ENCODE results near the gene TUBB6.

Gene TUBB6

DNA sequence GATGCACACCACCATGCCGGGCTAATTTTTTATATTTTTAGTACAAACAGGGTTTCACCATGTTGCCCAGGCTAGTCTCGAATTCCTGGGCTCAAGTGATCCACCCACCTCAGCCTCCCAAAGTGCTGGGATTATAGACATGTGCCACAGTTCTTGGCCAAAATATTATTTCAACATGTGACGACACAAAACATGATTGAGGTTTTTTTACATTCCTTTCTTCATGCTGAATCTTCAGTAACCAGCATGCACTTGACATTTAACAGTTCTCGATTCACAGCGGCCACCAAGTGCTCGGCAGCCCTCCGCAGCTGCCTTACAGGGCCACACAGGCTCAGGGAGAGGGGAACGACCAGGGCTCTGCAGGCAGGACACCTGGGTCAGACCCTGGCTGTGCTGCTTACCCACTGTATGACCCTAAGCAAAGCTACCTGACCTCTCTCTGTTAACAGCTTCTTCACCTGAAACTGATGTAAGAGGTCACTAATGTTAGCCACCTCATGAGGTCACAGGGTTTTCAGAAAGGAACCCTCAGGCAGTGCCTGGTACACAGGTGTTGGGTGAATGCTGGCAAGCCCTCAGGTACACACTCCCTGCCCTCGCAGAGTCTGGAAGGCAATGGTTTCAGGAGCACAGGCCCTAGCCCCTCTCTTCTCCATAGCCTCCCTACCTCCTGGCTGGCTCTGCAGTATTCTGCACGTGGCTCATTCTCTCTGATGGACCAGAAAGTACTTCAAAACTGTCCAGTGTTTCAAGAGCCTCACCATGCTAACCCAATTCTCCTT lies 25.7 kb downstream of the TUBB6 start:
- peak overlapping the region; percentile 21 for H3K27ac ChIP-seq (ENCODE audit: low read depth, low read length)

DNA sequence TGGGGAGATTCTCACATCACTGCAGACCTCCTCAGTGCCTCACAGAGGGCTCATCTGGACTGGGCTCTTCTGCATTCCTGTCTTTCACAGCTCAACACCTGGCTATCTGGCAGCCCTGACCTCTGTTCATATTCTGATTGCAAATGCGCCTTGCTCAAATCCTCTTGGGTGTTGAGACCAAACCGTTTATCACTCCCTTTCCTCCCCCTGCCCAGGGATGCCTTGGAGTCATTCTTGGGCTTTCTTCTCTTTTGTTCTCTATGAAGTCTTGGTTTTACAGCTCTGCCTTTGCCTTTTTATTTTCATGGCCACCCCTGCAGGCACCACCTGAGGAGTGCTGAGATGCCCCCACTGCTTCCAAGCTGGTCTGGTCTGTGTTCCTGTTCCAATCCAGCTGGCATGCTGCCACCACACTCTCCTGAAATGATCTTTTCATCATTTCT lies 26.3 kb downstream of the TUBB6 start:
- Histone ChIP-seq H3K27me3 (ENCODE audit: control insufficient read depth in 1 of 2, insufficient read depth in 2 of 2, low read length in 2 of 2) (no peaks in the 10 kb centered on the region), H3K4me3 (ENCODE audit: low read depth in 1 of 2, low read length in 2 of 2) (no peak overlapping the region), H3K9me3 (ENCODE audit: low read length) (no peaks in the 10 kb centered on the region), H3K9ac (ENCODE audit: low read length) (no peak overlapping the region), H3K4me1 (ENCODE audit: insufficient read depth, low read length) (peaks cover 28% of the 10 kb centered on the region), H3K27ac (ENCODE audit: low read depth, low read length) (peak overlapping the region; percentile 36), H3K36me3 (ENCODE audit: insufficient read depth, low read length) (peaks cover 17% of the 10 kb centered on the region)

More for the DNA sequence above, 25.7 kb downstream of the TUBB6 start:
- Histone ChIP-seq H3K9ac (ENCODE audit: low read length) (no peak overlapping the region), H3K4me1 (ENCODE audit: insufficient read depth, low read length) (peaks cover 28% of the 10 kb centered on the region), H3K4me3 (ENCODE audit: low read depth in 1 of 2, low read length in 2 of 2) (no peak overlapping the region), H3K9me3 (ENCODE audit: low read length) (no peaks in the 10 kb centered on the region), H3K27me3 (ENCODE audit: control insufficient read depth in 1 of 2, insufficient read depth in 2 of 2, low read length in 2 of 2) (no peaks in the 10 kb centered on the region), H3K36me3 (ENCODE audit: insufficient read depth, low read length) (peaks cover 23% of the 10 kb centered on the region)

DNA sequence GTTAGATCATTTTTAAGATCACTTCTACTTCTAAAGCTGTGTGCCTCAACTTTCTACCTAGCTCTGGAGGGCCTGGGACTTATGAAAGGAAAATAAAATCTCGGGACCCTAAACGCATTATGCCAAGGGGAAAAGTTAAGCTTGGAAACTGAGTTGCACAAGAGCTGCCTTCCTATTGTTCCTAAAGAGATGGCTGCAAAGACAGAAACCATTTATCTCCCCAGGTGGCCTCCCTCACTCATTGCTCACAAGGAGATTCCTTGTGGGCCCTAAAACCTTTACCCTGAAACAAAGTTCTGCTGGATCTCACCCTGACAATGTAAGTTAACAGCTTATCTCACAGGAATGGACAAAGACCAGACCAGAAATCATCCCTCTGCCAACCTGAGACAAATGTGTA lies 26.8 kb downstream of the TUBB6 start:
- no peaks in the 10 kb centered on the region for H3K27me3 ChIP-seq (ENCODE audit: control insufficient read depth in 1 of 2, insufficient read depth in 2 of 2, low read length in 2 of 2)
- peak overlapping the region; percentile 45 for H3K27ac ChIP-seq (ENCODE audit: low read depth, low read length)
- no peaks in the 10 kb centered on the region for H3K9me3 ChIP-seq (ENCODE audit: low read length)
- H3K4me3 ChIP-seq (ENCODE audit: low read depth in 1 of 2, low read length in 2 of 2): no peak overlapping the region
- H3K36me3 ChIP-seq (ENCODE audit: insufficient read depth, low read length): peaks cover 14% of the 10 kb centered on the region
- H3K9ac ChIP-seq (ENCODE audit: low read length): no peak overlapping the region
- peaks cover 28% of the 10 kb centered on the region for H3K4me1 ChIP-seq (ENCODE audit: insufficient read depth, low read length)

DNA sequence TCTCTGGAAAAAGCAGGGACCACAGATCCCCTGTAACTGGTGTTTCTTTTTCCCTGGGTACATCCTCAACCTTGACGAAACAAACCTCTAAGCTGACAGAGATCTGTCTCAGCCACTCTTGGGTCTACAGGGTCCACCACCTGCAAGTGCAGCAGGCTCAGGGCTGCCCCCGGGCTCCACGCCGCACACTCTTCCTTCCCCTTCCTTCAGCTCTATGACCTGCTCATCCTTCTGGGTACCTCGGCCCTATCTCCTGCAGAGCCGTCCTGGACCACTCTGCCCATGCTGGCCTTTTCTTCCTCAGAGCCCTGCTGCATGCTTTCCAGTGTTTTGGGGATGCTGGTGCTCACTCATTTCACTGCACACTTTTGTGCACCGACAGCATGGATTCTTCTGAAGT lies 27.5 kb downstream of the TUBB6 start:
- no peak overlapping the region for H3K4me3 ChIP-seq (ENCODE audit: low read depth in 1 of 2, low read length in 2 of 2)
- H3K4me1 ChIP-seq (ENCODE audit: insufficient read depth, low read length): peaks cover 28% of the 10 kb centered on the region
- H3K27ac ChIP-seq (ENCODE audit: low read depth, low read length): peak overlapping the region; percentile 45
- H3K27me3 ChIP-seq (ENCODE audit: control insufficient read depth in 1 of 2, insufficient read depth in 2 of 2, low read length in 2 of 2): no peaks in the 10 kb centered on the region
- H3K9ac ChIP-seq (ENCODE audit: low read length): no peak overlapping the region
- no peaks in the 10 kb centered on the region for H3K9me3 ChIP-seq (ENCODE audit: low read length)
- H3K36me3 ChIP-seq (ENCODE audit: insufficient read depth, low read length): peaks cover 14% of the 10 kb centered on the region

DNA sequence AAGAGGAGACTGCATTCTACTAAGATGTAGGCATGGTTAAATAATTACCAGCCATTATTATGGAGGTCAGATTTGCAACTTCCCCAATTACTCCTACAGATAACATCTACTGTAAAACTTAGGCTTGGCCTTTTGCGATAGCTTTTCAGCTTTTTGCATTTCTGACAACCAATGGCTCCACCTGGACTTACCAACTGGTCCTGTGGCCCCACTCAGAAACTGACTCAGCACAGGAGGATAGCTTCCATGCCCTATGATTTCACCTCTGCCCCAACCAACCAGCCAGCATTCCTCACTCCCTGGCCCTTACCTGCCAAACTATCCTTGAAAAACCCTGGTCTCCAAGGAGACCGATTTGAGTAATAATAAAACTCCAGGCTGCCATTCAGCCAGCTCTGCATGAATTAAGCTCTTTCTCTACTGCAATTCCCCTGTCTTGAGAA lies 28.2 kb downstream of the TUBB6 start:
- peaks cover 20% of the 10 kb centered on the region for H3K36me3 ChIP-seq (ENCODE audit: insufficient read depth, low read length)
- H3K27ac ChIP-seq (ENCODE audit: low read depth, low read length): no peak overlapping the region
- H3K4me1 ChIP-seq (ENCODE audit: insufficient read depth, low read length): peaks cover 28% of the 10 kb centered on the region
- H3K9me3 ChIP-seq (ENCODE audit: low read length): no peaks in the 10 kb centered on the region
- no peaks in the 10 kb centered on the region for H3K27me3 ChIP-seq (ENCODE audit: control insufficient read depth in 1 of 2, insufficient read depth in 2 of 2, low read length in 2 of 2)
- no peak overlapping the region for H3K9ac ChIP-seq (ENCODE audit: low read length)
- no peak overlapping the region for H3K4me3 ChIP-seq (ENCODE audit: low read depth in 1 of 2, low read length in 2 of 2)

DNA sequence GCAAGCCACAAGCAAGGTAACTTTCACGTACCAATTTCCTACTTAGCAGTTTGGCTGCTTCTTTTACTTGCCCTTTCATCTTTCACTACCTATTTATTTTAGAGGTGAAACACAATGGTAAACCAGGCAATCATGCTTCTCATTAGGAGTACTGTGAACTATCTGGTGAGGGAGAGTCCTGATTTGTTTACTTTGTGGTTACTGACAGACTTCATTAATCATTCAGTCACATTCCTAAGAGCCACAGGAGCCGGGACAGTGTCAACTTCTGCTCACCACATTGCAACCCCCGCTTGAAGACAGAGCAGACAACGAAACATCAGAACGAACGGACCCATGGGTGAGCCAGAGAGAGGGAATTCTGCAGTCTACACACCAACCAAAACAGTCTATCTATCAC lies 28.8 kb downstream of the TUBB6 start:
- Histone ChIP-seq H3K27ac (ENCODE audit: low read depth, low read length) (no peak overlapping the region), H3K27me3 (ENCODE audit: control insufficient read depth in 1 of 2, insufficient read depth in 2 of 2, low read length in 2 of 2) (no peaks in the 10 kb centered on the region), H3K9me3 (ENCODE audit: low read length) (no peaks in the 10 kb centered on the region), H3K36me3 (ENCODE audit: insufficient read depth, low read length) (peaks cover 24% of the 10 kb centered on the region), H3K9ac (ENCODE audit: low read length) (no peak overlapping the region), H3K4me3 (ENCODE audit: low read depth in 1 of 2, low read length in 2 of 2) (no peak overlapping the region), H3K4me1 (ENCODE audit: insufficient read depth, low read length) (peaks cover 28% of the 10 kb centered on the region)

DNA sequence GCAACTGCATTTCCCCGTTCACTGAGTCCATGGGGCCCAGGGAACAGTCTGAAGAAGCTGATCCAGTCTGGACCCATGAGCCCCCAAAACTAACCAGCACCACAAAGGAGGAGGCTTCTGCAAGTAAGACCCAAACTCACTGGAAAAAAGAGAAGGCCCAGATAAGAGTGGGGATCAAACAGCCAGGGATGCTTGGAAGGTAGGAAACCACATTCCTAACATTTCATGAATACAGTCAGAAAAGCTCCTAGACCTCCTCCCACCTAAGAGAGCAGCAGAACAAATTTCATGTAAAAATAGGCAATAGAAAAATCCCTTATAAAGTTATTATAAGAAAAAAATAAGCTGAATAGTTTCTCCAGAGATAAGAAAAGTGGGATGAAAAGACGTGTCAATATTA lies 30.3 kb downstream of the TUBB6 start:
- Histone ChIP-seq H3K36me3 (ENCODE audit: insufficient read depth, low read length) (peaks cover 39% of the 10 kb centered on the region), H3K4me1 (ENCODE audit: insufficient read depth, low read length) (peaks cover 28% of the 10 kb centered on the region), H3K27ac (ENCODE audit: low read depth, low read length) (no peak overlapping the region), H3K9ac (ENCODE audit: low read length) (no peak overlapping the region), H3K9me3 (ENCODE audit: low read length) (no peaks in the 10 kb centered on the region), H3K4me3 (ENCODE audit: low read depth in 1 of 2, low read length in 2 of 2) (no peak overlapping the region), H3K27me3 (ENCODE audit: control insufficient read depth in 1 of 2, insufficient read depth in 2 of 2, low read length in 2 of 2) (no peaks in the 10 kb centered on the region)

DNA sequence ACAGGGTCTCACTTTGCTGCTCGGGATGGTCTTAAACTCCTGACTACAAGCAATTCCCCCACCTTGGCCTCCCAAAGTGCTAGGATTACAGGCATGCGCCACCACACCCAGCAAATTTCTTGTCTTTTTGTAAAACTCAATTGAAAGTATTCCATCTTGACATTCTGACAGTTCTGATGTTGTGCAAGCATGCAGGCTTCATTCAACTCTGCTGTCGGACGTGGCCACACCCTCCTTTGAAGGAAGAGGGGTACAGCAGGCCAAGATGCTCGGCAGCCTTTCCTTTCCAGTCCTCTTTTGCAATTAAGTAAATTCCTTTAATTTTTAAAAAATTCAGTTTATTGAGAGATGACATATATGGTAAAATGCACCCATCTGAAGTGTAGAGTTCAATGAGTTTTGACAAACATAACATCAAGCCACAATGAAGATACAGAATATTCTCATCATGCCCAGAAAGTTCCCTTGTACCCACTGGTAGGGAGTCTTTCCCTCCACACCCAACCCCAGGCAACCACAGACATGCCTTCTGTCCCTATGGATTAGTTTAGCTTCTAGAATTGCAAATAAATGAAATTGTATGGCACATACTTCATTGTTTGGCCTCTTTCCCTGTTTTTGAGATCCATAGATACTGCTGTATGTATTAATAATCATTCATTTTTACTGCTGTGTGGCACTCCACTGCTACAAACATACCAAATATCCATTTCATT lies 33.1 kb downstream of the TUBB6 start:
- H3K4me3 ChIP-seq (ENCODE audit: low read depth in 1 of 2, low read length in 2 of 2): no peak overlapping the region
- H3K36me3 ChIP-seq (ENCODE audit: insufficient read depth, low read length): peaks cover 53% of the 10 kb centered on the region

DNA sequence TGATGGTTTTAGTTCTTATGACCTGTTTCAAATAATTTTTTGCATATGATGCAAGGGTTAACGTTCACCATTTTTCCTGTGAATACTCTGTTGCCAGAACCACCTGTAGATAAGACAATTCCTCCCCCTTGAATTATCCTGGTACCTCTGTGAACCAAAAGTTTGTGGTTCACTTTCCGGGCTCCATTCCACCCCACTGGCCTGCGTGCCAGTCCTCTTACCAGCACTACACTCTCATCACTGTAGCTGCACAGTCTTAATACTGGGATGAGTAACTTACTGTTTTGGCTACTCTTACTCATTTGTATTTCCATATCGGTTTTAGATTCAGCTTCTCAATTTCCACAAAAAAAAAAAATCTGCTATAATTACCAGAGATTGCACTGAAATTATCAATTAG lies 34.6 kb downstream of the TUBB6 start:
- Histone ChIP-seq H3K9me3 (ENCODE audit: low read length) (no peaks in the 10 kb centered on the region), H3K9ac (ENCODE audit: low read length) (no peak overlapping the region), H3K4me1 (ENCODE audit: insufficient read depth, low read length) (no peaks in the 10 kb centered on the region), H3K27ac (ENCODE audit: low read depth, low read length) (no peak overlapping the region), H3K4me3 (ENCODE audit: low read depth in 1 of 2, low read length in 2 of 2) (no peak overlapping the region), H3K27me3 (ENCODE audit: control insufficient read depth in 1 of 2, insufficient read depth in 2 of 2, low read length in 2 of 2) (no peaks in the 10 kb centered on the region), H3K36me3 (ENCODE audit: insufficient read depth, low read length) (peaks cover 64% of the 10 kb centered on the region)

More for the DNA sequence above, 33.1 kb downstream of the TUBB6 start:
- no peak overlapping the region for H3K9ac ChIP-seq (ENCODE audit: low read length)
- H3K27ac ChIP-seq (ENCODE audit: low read depth, low read length): no peak overlapping the region
- H3K4me1 ChIP-seq (ENCODE audit: insufficient read depth, low read length): peaks cover 4% of the 10 kb centered on the region
- no peaks in the 10 kb centered on the region for H3K9me3 ChIP-seq (ENCODE audit: low read length)
- no peaks in the 10 kb centered on the region for H3K27me3 ChIP-seq (ENCODE audit: control insufficient read depth in 1 of 2, insufficient read depth in 2 of 2, low read length in 2 of 2)

DNA sequence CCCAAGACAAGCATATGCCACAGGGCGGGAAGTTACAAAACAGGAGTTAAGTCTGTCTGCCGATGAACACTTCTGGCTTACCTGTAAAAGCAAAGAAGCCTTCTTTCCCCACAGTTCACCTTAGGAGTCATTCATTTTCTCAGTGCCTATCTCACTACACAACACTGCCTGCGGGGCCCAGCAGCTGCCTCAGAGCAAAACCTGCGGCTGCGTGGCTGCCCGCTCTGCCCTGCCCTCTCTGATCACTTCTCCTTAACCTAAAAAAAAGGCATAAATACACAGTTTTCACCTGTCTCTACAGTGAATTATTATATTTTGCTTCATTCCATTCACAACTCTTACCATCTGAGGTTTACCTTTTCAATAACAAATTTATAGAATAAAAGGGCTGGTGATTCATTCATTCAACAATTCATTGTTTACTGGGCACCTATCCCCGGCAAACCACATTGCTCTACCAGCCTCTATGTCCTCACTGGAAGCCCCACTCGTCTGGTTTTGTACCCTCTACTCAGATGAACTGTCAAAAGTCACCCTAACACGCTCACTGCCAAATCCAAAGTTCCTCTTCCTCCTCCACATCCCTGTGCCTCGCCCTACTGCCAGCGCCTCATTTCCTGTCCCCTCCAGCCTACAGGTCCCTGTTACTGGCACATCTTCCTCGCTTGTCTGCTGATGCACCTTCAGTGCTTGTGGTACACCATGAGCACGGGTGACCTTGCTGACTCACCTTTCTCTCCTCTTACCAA lies 37.6 kb downstream of the TUBB6 start:
- Histone ChIP-seq H3K27ac (ENCODE audit: low read depth, low read length) (no peak overlapping the region), H3K4me1 (ENCODE audit: insufficient read depth, low read length) (no peaks in the 10 kb centered on the region), H3K27me3 (ENCODE audit: control insufficient read depth in 1 of 2, insufficient read depth in 2 of 2, low read length in 2 of 2) (no peaks in the 10 kb centered on the region), H3K9me3 (ENCODE audit: low read length) (no peaks in the 10 kb centered on the region), H3K9ac (ENCODE audit: low read length) (no peak overlapping the region), H3K36me3 (ENCODE audit: insufficient read depth, low read length) (peaks cover 84% of the 10 kb centered on the region), H3K4me3 (ENCODE audit: low read depth in 1 of 2, low read length in 2 of 2) (no peak overlapping the region)

DNA sequence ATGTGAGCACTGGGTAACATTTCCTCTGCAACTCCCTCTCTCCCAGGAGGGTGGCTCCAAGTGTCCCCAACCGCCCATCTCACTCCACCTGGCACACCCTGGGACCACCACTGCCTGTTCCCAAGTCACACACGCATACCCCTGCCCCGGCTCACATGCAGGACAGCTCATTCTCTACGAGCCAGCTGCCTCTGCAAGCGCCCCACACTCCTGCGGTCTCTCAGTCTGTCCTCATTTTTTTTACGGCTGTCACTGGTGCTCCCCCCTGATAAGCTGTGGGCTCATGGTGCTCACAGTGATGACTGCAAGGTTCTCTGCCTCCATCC lies 38.2 kb downstream of the TUBB6 start:
- Histone ChIP-seq H3K27ac (ENCODE audit: low read depth, low read length) (no peak overlapping the region), H3K4me3 (ENCODE audit: low read depth in 1 of 2, low read length in 2 of 2) (no peak overlapping the region), H3K36me3 (ENCODE audit: insufficient read depth, low read length) (peaks cover 85% of the 10 kb centered on the region), H3K9ac (ENCODE audit: low read length) (no peak overlapping the region), H3K9me3 (ENCODE audit: low read length) (no peaks in the 10 kb centered on the region), H3K4me1 (ENCODE audit: insufficient read depth, low read length) (no peaks in the 10 kb centered on the region), H3K27me3 (ENCODE audit: control insufficient read depth in 1 of 2, insufficient read depth in 2 of 2, low read length in 2 of 2) (no peaks in the 10 kb centered on the region)

Measured in muscle layer of colon (tissue), 2 donors.